ENCODE results near the gene WNT6.
A peak's percentile ranks its signal among the peaks of the same experiment; 100 is the strongest.

WNT6 gene

GRCh38 chr2:218860950-218861381 is 1.4 kb downstream of the WNT6 start:
- TF ChIP-seq CTCF (conservative IDR thresholded peaks at IDR 0.05; ENCODE audit: low read depth, low read length) = no peak
- DNase-seq (ENCODE audit: low read depth) = peak; percentile 30
- no peak overlapping the region for H3K4me3 ChIP-seq (ENCODE audit: low read depth, low read length)

- H3K4me3 ChIP-seq (ENCODE audit: low read depth, low read length) = no peak overlapping the region
- no peak for TF ChIP-seq CTCF (conservative IDR thresholded peaks at IDR 0.05; ENCODE audit: low read depth, low read length)
- no peak for DNase-seq (ENCODE audit: low read depth)
These were observed 2.2 kb downstream of the WNT6 start for GRCh38 chr2:218861645-218862318.

- TF ChIP-seq CTCF (conservative IDR thresholded peaks at IDR 0.05; ENCODE audit: low read depth, low read length) = no peak
- no peak overlapping the region for H3K4me3 ChIP-seq (ENCODE audit: low read depth, low read length)
- no peak for DNase-seq (ENCODE audit: low read depth)
These were observed 3.5 kb downstream of the WNT6 start for GRCh38 chr2:218863021-218863520.

GRCh38 chr2:218865396-218865795 is 5.8 kb downstream of the WNT6 start:
- no peak for TF ChIP-seq CTCF (conservative IDR thresholded peaks at IDR 0.05; ENCODE audit: low read depth, low read length)

GRCh38 chr2:218865999-218866398 is 6.4 kb downstream of the WNT6 start:
- TF ChIP-seq CTCF (conservative IDR thresholded peaks at IDR 0.05; ENCODE audit: low read depth, low read length) = no peak
- DNase-seq (ENCODE audit: low read depth) = no peak

More at GRCh38 chr2:218865396-218865795, 5.8 kb downstream of the WNT6 start:
- no peak overlapping the region for H3K4me3 ChIP-seq (ENCODE audit: low read depth, low read length)
- DNase-seq (ENCODE audit: low read depth) = no peak

GRCh38 chr2:218867900-218868299 is 8.3 kb downstream of the WNT6 start:
- DNase-seq (ENCODE audit: low read depth) = no peak
- TF ChIP-seq CTCF (conservative IDR thresholded peaks at IDR 0.05; ENCODE audit: low read depth, low read length) = no peak
- H3K4me3 ChIP-seq (ENCODE audit: low read depth, low read length) = no peak overlapping the region

More at GRCh38 chr2:218865999-218866398, 6.4 kb downstream of the WNT6 start:
- no peak overlapping the region for H3K4me3 ChIP-seq (ENCODE audit: low read depth, low read length)

GRCh38 chr2:218869064-218869463 is 9.5 kb downstream of the WNT6 start:
- no peak for TF ChIP-seq CTCF (conservative IDR thresholded peaks at IDR 0.05; ENCODE audit: low read depth, low read length)
- DNase-seq (ENCODE audit: low read depth) = no peak
- no peak overlapping the region for H3K4me3 ChIP-seq (ENCODE audit: low read depth, low read length)

Measured in choroid plexus epithelial cell (primary cell).